IMR-90 (cell line): ENCODE results near the gene PFN1. TPM values are rescaled to one million over a fixed set of nuclear protein-coding genes. Genes with fewer than 3 reads are reported as not detected.

Source experiments
- ATAC-seq: fragments of 200-7000 bp; cut with Tn5 transposase; 2 replicates; pipeline ENCODE4 v1.9.1; 2020; ENCODE audit warnings: low read depth, mild to moderate bottlenecking, moderate library complexity
- BruUV-seq: library from RNA; stranded (reverse); fragments of 400-500 nt; replicated peaks from 2 replicates; lab custom pipeline; 2021; lab: Mats Ljungman, UMichigan
- CTCF ChIA-PET: fragments of 300-600 bp; formaldehyde crosslinking; extraction: SDS; loops from one replicate; lab custom pipeline; 2021; ENCODE audit warnings: antibody characterized with exemption; lab: Yijun Ruan, JAX
- POLR2A ChIA-PET: fragments of 300-600 bp; sonication (Branson Sonifier 250); formaldehyde crosslinking; loops from one replicate; lab custom pipeline; 2022; ENCODE audit warnings: antibody characterized with exemption; ENCODE audit not compliant: unreplicated experiment; lab: Charles Lee
- DNase-seq: peaks from one replicate; pipeline ENCODE4 v3.0.0; 2013
- H2AFZ ChIP-seq: replicated peaks from 2 replicates; pipeline ENCODE3; 2013; ENCODE audit warnings: low read length, mild to moderate bottlenecking; ENCODE audit not compliant: poor library complexity
- H2AK5ac ChIP-seq: 2 replicates; pipeline ENCODE4 v1.6.1; 2013; ENCODE audit warnings: low read depth, low read length, inconsistent platforms
- H2AK9ac ChIP-seq: replicated peaks from 2 replicates; pipeline ENCODE3; 2013; ENCODE audit warnings: mild to moderate bottlenecking, low read depth, low read length, moderate library complexity; ENCODE audit not compliant: poor library complexity
- H2BK120ac ChIP-seq: 2 replicates; pipeline ENCODE4 v1.6.1; 2013; ENCODE audit warnings: low read depth, low read length, inconsistent platforms
- H2BK15ac ChIP-seq: 3 replicates; pipeline ENCODE4 v1.6.1; 2013; ENCODE audit warnings: low read depth, low read length, inconsistent platforms
- H2BK20ac ChIP-seq: 2 replicates; pipeline ENCODE4 v1.6.1; 2013; ENCODE audit warnings: low read depth, mild to moderate bottlenecking, inconsistent platforms, low read length, moderate library complexity
- H2BK5ac ChIP-seq: 2 replicates; pipeline ENCODE4 v1.6.1; 2013; ENCODE audit warnings: mild to moderate bottlenecking, low read depth, low read length, inconsistent platforms; ENCODE audit not compliant: poor library complexity, severe bottlenecking
- H3K14ac ChIP-seq: replicated peaks from 2 replicates; pipeline ENCODE4 v1.6.1; 2013; ENCODE audit warnings: low read depth, low read length, inconsistent platforms
- H3K18ac ChIP-seq: 2 replicates; pipeline ENCODE4 v1.6.1; 2013; ENCODE audit warnings: low read depth, low read length, control low read depth
- H3K23ac ChIP-seq: 2 replicates; pipeline ENCODE4 v1.6.1; 2013; ENCODE audit warnings: low read depth, low read length, inconsistent platforms
- H3K27ac ChIP-seq: 2 replicates; pipeline ENCODE4 v1.5.1; 2013; ENCODE audit warnings: mild to moderate bottlenecking, control low read depth, low read length; ENCODE audit not compliant: insufficient read depth
- H3K27me3 ChIP-seq: 2 replicates; pipeline ENCODE4 v1.6.1; 2013; ENCODE audit warnings: low read length; ENCODE audit not compliant: control insufficient read depth, insufficient read depth
- H3K36me3 ChIP-seq: 2 replicates; pipeline ENCODE4 v1.6.1; 2013; ENCODE audit warnings: low read length, mixed read lengths; ENCODE audit not compliant: control insufficient read depth, insufficient read depth
- H3K4ac ChIP-seq: 2 replicates; pipeline ENCODE4 v1.6.1; 2013; ENCODE audit warnings: low read depth, low read length, inconsistent platforms
- H3K4me1 ChIP-seq: 2 replicates; pipeline ENCODE4 v1.6.1; 2013; ENCODE audit warnings: low read length, mixed read lengths; ENCODE audit not compliant: control insufficient read depth, insufficient read depth
- H3K4me2 ChIP-seq: 2 replicates; pipeline ENCODE4 v1.6.1; 2013; ENCODE audit warnings: low read depth, mild to moderate bottlenecking, control low read depth, low read length, moderate library complexity
- H3K4me3 ChIP-seq: 2 replicates; pipeline ENCODE4 v1.5.1; 2013; ENCODE audit warnings: low read depth, mild to moderate bottlenecking, control low read depth, low read length, moderate library complexity; ENCODE audit not compliant: insufficient read depth
- H3K56ac ChIP-seq: 2 replicates; pipeline ENCODE4 v1.6.1; 2013; ENCODE audit warnings: low read length, inconsistent platforms; ENCODE audit not compliant: insufficient read depth; ENCODE audit errors: extremely low read depth
- H3K79me1 ChIP-seq, 2 experiments: 2 replicates each; pipeline ENCODE4 v1.6.1; 2013; ENCODE audit warnings: low read length in 2 of 2, inconsistent platforms in 1 of 2, low read depth in 1 of 2
- H3K9ac ChIP-seq: 2 replicates; pipeline ENCODE4 v1.6.1; 2013; ENCODE audit warnings: low read depth, low read length, control low read depth
- H3K9me1 ChIP-seq: 2 replicates; pipeline ENCODE4 v1.6.1; 2013; ENCODE audit warnings: low read length, inconsistent platforms; ENCODE audit not compliant: insufficient read depth
- H3K9me3 ChIP-seq: 2 replicates; pipeline ENCODE4 v1.6.1; 2013; ENCODE audit warnings: low read length; ENCODE audit not compliant: control insufficient read depth, insufficient read depth
- H4K20me1 ChIP-seq: 2 replicates; pipeline ENCODE4 v1.6.1; 2013; ENCODE audit warnings: low read length, inconsistent platforms; ENCODE audit not compliant: insufficient read depth
- H4K5ac ChIP-seq: 2 replicates; pipeline ENCODE4 v1.6.1; 2013; ENCODE audit warnings: mild to moderate bottlenecking, low read depth, low read length, control low read depth
- H4K8ac ChIP-seq, 2 experiments: 2 replicates each; pipeline ENCODE4 v1.6.1; 2013; ENCODE audit warnings: low read depth in 2 of 2, low read length in 2 of 2, control low read depth in 1 of 2, inconsistent platforms in 1 of 2
- H4K91ac ChIP-seq: 2 replicates; pipeline ENCODE4 v1.6.1; 2013; ENCODE audit warnings: low read depth, low read length, inconsistent platforms; ENCODE audit not compliant: insufficient read depth
- FOS ChIP-seq: fragments of 150-350 bp; IDR thresholded peaks from 2 replicates; pipeline ENCODE4 v1.6.1; 2016; ENCODE audit warnings: low read depth, low read length
- MAFK ChIP-seq: IDR thresholded peaks from 2 replicates; pipeline ENCODE4 v1.6.1; 2012; ENCODE audit warnings: low read depth, low read length, improper control_type of control experiment
- RAD21 ChIP-seq: IDR thresholded peaks from 2 replicates; pipeline ENCODE4 v1.6.1; 2012; ENCODE audit warnings: low read length, improper control_type of control experiment
- USF2 ChIP-seq: fragments of 150-350 bp; IDR thresholded peaks from 2 replicates; pipeline ENCODE4 v1.6.1; 2017; ENCODE audit warnings: mild to moderate bottlenecking, antibody characterized with exemption, low read length, low read depth
- WGBS, 2 experiments: methylation state at CpG; one replicate each; pipeline versions ENCODE4 v1.1.5 to v1.1.7; 2013; ENCODE audit warnings: missing lambda C conversion rate in 2 of 2; ENCODE audit not compliant: insufficient read length in 1 of 2; ENCODE audit errors: extremely low coverage in 2 of 2; 5-methylcytosine and 5-hydroxymethylcytosine counted together
- dilution Hi-C: fragments of 300-500 bp; cut with HindIII; formaldehyde crosslinking; loops from one replicate; pipeline ENCODE4 v1.14.3; 2018; ENCODE audit warnings: low sequenced_read_pairs; ENCODE audit not compliant: unreplicated experiment
- in situ Hi-C: fragments of 300-500 bp; cut with MboI; formaldehyde crosslinking; loops from 3 replicates; pipeline ENCODE4 v1.14.3; 2019; ENCODE audit warnings: low sequenced_read_pairs, inconsistent platforms, mixed read lengths
- intact Hi-C: fragments of 100-400 bp; cut with micrococcal nuclease; formaldehyde crosslinking; loops from 2 replicates; pipeline ENCODE4 v1.10.0; 2022
- polyA plus RNA-seq, 3 experiments: library from polyadenylated mRNA; depleted of rRNA; stranded (reverse); fragments of >200 nt; gene quantifications; 2 replicates each; pipeline ENCODE4 v1.2.3, GENCODE V29; 2012; ENCODE audit warnings: low replicate concordance in 1 of 3
- total RNA-seq: library from RNA; depleted of rRNA; stranded (reverse); fragments of >200 nt; gene quantifications from 2 replicates; pipeline ENCODE4 v1.2.3, GENCODE V29; 2012

Gene PFN1
- total and polyA plus RNA-seq, 2 of the 4 experiments (the other 2 are of a cell fraction) = 348 to 1,671 TPM

GRCh38 chr17:4921320-4921719 is 27.0 kb downstream of the PFN1 start:
- intact Hi-C loops = no loop called here
- ATAC-seq = no peak
- no CpG with 5 or more reads among the region's 4 CpGs for WGBS, 2 experiments

More at GRCh38 chr17:4921320-4921719, 27.0 kb downstream of the PFN1 start:
- H3K18ac ChIP-seq = no peak overlapping the region
- no peaks in the 10 kb centered on the region for H3K27me3 ChIP-seq
- H3K4me3 ChIP-seq = no peak overlapping the region
- no peak overlapping the region for H3K4me2 ChIP-seq
- no peaks in the 10 kb centered on the region for H4K20me1 ChIP-seq
- H2AFZ ChIP-seq = no peak overlapping the region
- H3K4me1 ChIP-seq = 0 out of 2 replicates have a peak, but pooled peaks cover 2% of the 10 kb centered on the region
- no peak overlapping the region for H4K5ac ChIP-seq
- dilution Hi-C loops (no loop called here), in situ Hi-C loops (no loop called here)
- no peak overlapping the region for H3K56ac ChIP-seq
- H3K4ac ChIP-seq = no peak overlapping the region
- no peaks in the 10 kb centered on the region for H3K36me3 ChIP-seq
- no peak overlapping the region for H4K91ac ChIP-seq
- no peak overlapping the region for H2BK5ac ChIP-seq
- H2AK5ac ChIP-seq = no peak overlapping the region
- no peak overlapping the region for H4K8ac ChIP-seq
- H3K23ac ChIP-seq = no peak overlapping the region
- no peaks in the 10 kb centered on the region for H3K79me1 ChIP-seq
- H3K9ac ChIP-seq = no peak overlapping the region
- H3K27ac ChIP-seq = no peak overlapping the region
- H2BK20ac ChIP-seq = no peak overlapping the region
- H2BK15ac ChIP-seq = no peak overlapping the region
- TF ChIP-seq FOS (no peak), USF2 (no peak), MAFK (no peak), RAD21 (no peak)
- no peak for DNase-seq
- no peak overlapping the region for H2AK9ac ChIP-seq
- POLR2A ChIA-PET = interaction anchor here (0.7 kb wide), 1 partner anchor 111 kb away, joined by 6 read pairs; no protein-coding TSS in a partner anchor
- no peak overlapping the region for H3K14ac ChIP-seq
- H3K9me3 ChIP-seq = no peaks in the 10 kb centered on the region
- no peaks in the 10 kb centered on the region for H3K9me1 ChIP-seq
- no TSS peak for BruUV-seq
- CTCF ChIA-PET = interaction anchor here (1.4 kb wide), 1 partner anchor 18 kb away, joined by 4 read pairs; the partner anchor contains the start of gene CHRNE
- no peak overlapping the region for H2BK120ac ChIP-seq
